Suprapubic skin (tissue), 4 donors: ENCODE results near the gene KIAA0825. TPM values are rescaled to one million over a fixed set of nuclear protein-coding genes. Genes with fewer than 3 reads are reported as not detected.

ENCODE experiments used
- DNase-seq, 2 donors: peaks; one replicate each; pipeline ENCODE4 v3.0.0-alpha.2; 2019; ENCODE audit warnings: low spot score in 2 of 2
- H3K27ac ChIP-seq: fragments of 200-600 bp; sonication (generic); one replicate; pipeline ENCODE4 v1.5.1; 2019
- H3K27me3 ChIP-seq: fragments of 200-600 bp; sonication (generic); one replicate; pipeline ENCODE4 v1.5.1; 2019
- H3K36me3 ChIP-seq: fragments of 200-600 bp; sonication (generic); one replicate; pipeline ENCODE4 v1.5.1; 2019
- H3K4me1 ChIP-seq: fragments of 200-600 bp; sonication (generic); one replicate; pipeline ENCODE4 v1.5.1; 2019
- H3K4me3 ChIP-seq: fragments of 200-600 bp; sonication (generic); one replicate; pipeline ENCODE4 v1.5.1; 2019; ENCODE audit warnings: mild to moderate bottlenecking
- H3K9me3 ChIP-seq: fragments of 200-600 bp; sonication (generic); one replicate; pipeline ENCODE4 v1.5.1; 2019
- CTCF ChIP-seq, 2 donors: fragments of 200-600 bp in 1 of 2; fragments of 450-650 bp in 1 of 2; sonication (generic) in 1 of 2; IDR thresholded peaks; one replicate each; pipeline ENCODE4 v1.5.1; 2016 to 2019; ENCODE audit warnings: antibody characterized with exemption in 2 of 2, mild to moderate bottlenecking in 1 of 2, moderate library complexity in 1 of 2
- EP300 ChIP-seq: sonication (generic); formaldehyde crosslinking; IDR thresholded peaks from one replicate; pipeline ENCODE4 v1.6.1; 2017; ENCODE audit warnings: antibody characterized with exemption
- POLR2A ChIP-seq, 2 donors: fragments of 450-650 bp; IDR thresholded peaks; one replicate each; pipeline ENCODE4 v1.6.1; 2017; ENCODE audit warnings: antibody characterized with exemption in 2 of 2, mild to moderate bottlenecking in 2 of 2, moderate library complexity in 2 of 2
- POLR2AphosphoS5 ChIP-seq, 3 donors: sonication (generic); formaldehyde crosslinking; IDR thresholded peaks; one replicate each; pipeline ENCODE4 v1.6.1; 2017; ENCODE audit warnings: antibody characterized with exemption in 3 of 3
- WGBS: methylation state at CpG from one replicate; pipeline ENCODE4 v1.1.5; 2018; 5-methylcytosine and 5-hydroxymethylcytosine counted together
- total RNA-seq, 4 donors: library from RNA; depleted of rRNA; stranded (reverse); fragments of >200 nt; gene quantifications; one replicate each; pipeline ENCODE4 v1.1.0, GENCODE V29; 2016

Gene KIAA0825
- total RNA-seq, 4 donors from 2014 or later = 3.4 to 5.8 (median 4.5) TPM

- H3K36me3 ChIP-seq = no peaks in the 10 kb centered on the region
- WGBS = 77% methylated on average over 4 of the region's 4 CpGs
- H3K27ac ChIP-seq = no peak overlapping the region
- peaks cover 12% of the 10 kb centered on the region for H3K9me3 ChIP-seq
- H3K4me3 ChIP-seq = no peak overlapping the region
- H3K4me1 ChIP-seq = no peaks in the 10 kb centered on the region
- TF ChIP-seq CTCF (IDR thresholded peaks at IDR 0.05) (no peak), EP300 (no peak), POLR2AphosphoS5 (IDR thresholded peaks at IDR 0.05) (no peak), POLR2A (IDR thresholded peaks at IDR 0.05) (no peak)
- DNase-seq = no peak
- H3K27me3 ChIP-seq = no peaks in the 10 kb centered on the region
These were observed 329.5 kb downstream of the KIAA0825 start for GRCh38 chr5:94288937-94289336.

GRCh38 chr5:94285984-94286383 lies 332.4 kb downstream of the KIAA0825 start:
- H3K27ac ChIP-seq = no peak overlapping the region
- no peaks in the 10 kb centered on the region for H3K36me3 ChIP-seq
- no peaks in the 10 kb centered on the region for H3K27me3 ChIP-seq
- DNase-seq = no peak
- no peaks in the 10 kb centered on the region for H3K4me1 ChIP-seq
- H3K4me3 ChIP-seq = no peak overlapping the region
- H3K9me3 ChIP-seq = no peaks in the 10 kb centered on the region
- TF ChIP-seq POLR2A (IDR thresholded peaks at IDR 0.05) = no peak
- TF ChIP-seq POLR2AphosphoS5 (IDR thresholded peaks at IDR 0.05) = no peak
- no peak for TF ChIP-seq CTCF (IDR thresholded peaks at IDR 0.05)
- TF ChIP-seq EP300 = no peak

- Histone ChIP-seq H3K4me3 (no peak overlapping the region), H3K4me1 (no peaks in the 10 kb centered on the region), H3K9me3 (no peaks in the 10 kb centered on the region), H3K27ac (no peak overlapping the region), H3K27me3 (no peaks in the 10 kb centered on the region), H3K36me3 (no peaks in the 10 kb centered on the region)
- 83% methylated on average over 2 of the region's 2 CpGs for WGBS
- no peak for TF ChIP-seq POLR2AphosphoS5 (IDR thresholded peaks at IDR 0.05)
- DNase-seq = no peak
These were observed 335.3 kb downstream of the KIAA0825 start for GRCh38 chr5:94283093-94283492.

GRCh38 chr5:94281236-94281801 lies 337.1 kb downstream of the KIAA0825 start:
- Histone ChIP-seq H3K9me3 (no peaks in the 10 kb centered on the region), H3K27ac (no peak overlapping the region), H3K4me3 (no peak overlapping the region), H3K36me3 (no peaks in the 10 kb centered on the region), H3K27me3 (no peaks in the 10 kb centered on the region), H3K4me1 (no peaks in the 10 kb centered on the region)
- DNase-seq = no peak
- WGBS = 94% methylated on average over 2 of the region's 2 CpGs
- TF ChIP-seq POLR2A (IDR thresholded peaks at IDR 0.05) = no peak
- no peak for TF ChIP-seq POLR2AphosphoS5 (IDR thresholded peaks at IDR 0.05)
- no peak for TF ChIP-seq EP300
- no peak for TF ChIP-seq CTCF (IDR thresholded peaks at IDR 0.05)

GRCh38 chr5:94276751-94277150 lies 341.7 kb downstream of the KIAA0825 start:
- no peak overlapping the region for H3K27ac ChIP-seq
- no peaks in the 10 kb centered on the region for H3K27me3 ChIP-seq
- H3K36me3 ChIP-seq = no peaks in the 10 kb centered on the region
- H3K9me3 ChIP-seq = no peaks in the 10 kb centered on the region
- 88% methylated on average over 1 of the region's 1 CpG for WGBS
- TF ChIP-seq EP300 (no peak), POLR2AphosphoS5 (IDR thresholded peaks at IDR 0.05) (no peak), POLR2A (IDR thresholded peaks at IDR 0.05) (no peak), CTCF (IDR thresholded peaks at IDR 0.05) (no peak)
- no peaks in the 10 kb centered on the region for H3K4me1 ChIP-seq
- no peak for DNase-seq
- H3K4me3 ChIP-seq = no peak overlapping the region

- no peaks in the 10 kb centered on the region for H3K9me3 ChIP-seq
- WGBS = 74% methylated on average over 1 of the region's 1 CpG
- TF ChIP-seq POLR2A (IDR thresholded peaks at IDR 0.05) = no peak
- no peak for TF ChIP-seq POLR2AphosphoS5 (IDR thresholded peaks at IDR 0.05)
- TF ChIP-seq EP300 = no peak
- no peak for TF ChIP-seq CTCF (IDR thresholded peaks at IDR 0.05)
- no peak overlapping the region for H3K4me3 ChIP-seq
- H3K36me3 ChIP-seq = no peaks in the 10 kb centered on the region
- H3K27ac ChIP-seq = no peak overlapping the region
- no peaks in the 10 kb centered on the region for H3K27me3 ChIP-seq
- no peak for DNase-seq
- no peaks in the 10 kb centered on the region for H3K4me1 ChIP-seq
These were observed 342.4 kb downstream of the KIAA0825 start for GRCh38 chr5:94276048-94276447.
